HG03196 (cell line): ENCODE measurements around the gene ARPC4.
"Not testable (repeated sequence)": the region's sequence is repeated elsewhere in the genome, so short reads cannot be mapped to it uniquely, and the experiment has no call there.

Experiments
- ATAC-seq: cut with Tn5 transposase; IDR thresholded peaks from one replicate; pipeline ENCODE4 v1.9.1; 2021; ENCODE audit not compliant: unreplicated experiment

Gene ARPC4

GRCh38 chr3:9851926-9852325 lies 59.0 kb downstream of the ARPC4 start:
- ATAC-seq, result not testable (repeated sequence)

GRCh38 chr3:9852528-9852927 lies 59.6 kb downstream of the ARPC4 start:
- ATAC-seq, result no peak

- not testable (repeated sequence) for ATAC-seq
These were observed 61.5 kb downstream of the ARPC4 start for GRCh38 chr3:9854291-9854940.

- no peak for ATAC-seq
These were observed 62.7 kb downstream of the ARPC4 start for GRCh38 chr3:9855594-9855993.
